Activated CD4-positive, alpha-beta T cell treated with anti-CD3 and anti-CD28 coated beads, Interleukin-2, amount 50 U/mL, for 48 hours (primary cell): ENCODE results near the gene TMED3.

ENCODE experiments used
- DNase-seq, 2 experiments: peaks; one replicate each; pipeline ENCODE4 v3.0.0-alpha.2; 2020

The TMED3 gene

DNA sequence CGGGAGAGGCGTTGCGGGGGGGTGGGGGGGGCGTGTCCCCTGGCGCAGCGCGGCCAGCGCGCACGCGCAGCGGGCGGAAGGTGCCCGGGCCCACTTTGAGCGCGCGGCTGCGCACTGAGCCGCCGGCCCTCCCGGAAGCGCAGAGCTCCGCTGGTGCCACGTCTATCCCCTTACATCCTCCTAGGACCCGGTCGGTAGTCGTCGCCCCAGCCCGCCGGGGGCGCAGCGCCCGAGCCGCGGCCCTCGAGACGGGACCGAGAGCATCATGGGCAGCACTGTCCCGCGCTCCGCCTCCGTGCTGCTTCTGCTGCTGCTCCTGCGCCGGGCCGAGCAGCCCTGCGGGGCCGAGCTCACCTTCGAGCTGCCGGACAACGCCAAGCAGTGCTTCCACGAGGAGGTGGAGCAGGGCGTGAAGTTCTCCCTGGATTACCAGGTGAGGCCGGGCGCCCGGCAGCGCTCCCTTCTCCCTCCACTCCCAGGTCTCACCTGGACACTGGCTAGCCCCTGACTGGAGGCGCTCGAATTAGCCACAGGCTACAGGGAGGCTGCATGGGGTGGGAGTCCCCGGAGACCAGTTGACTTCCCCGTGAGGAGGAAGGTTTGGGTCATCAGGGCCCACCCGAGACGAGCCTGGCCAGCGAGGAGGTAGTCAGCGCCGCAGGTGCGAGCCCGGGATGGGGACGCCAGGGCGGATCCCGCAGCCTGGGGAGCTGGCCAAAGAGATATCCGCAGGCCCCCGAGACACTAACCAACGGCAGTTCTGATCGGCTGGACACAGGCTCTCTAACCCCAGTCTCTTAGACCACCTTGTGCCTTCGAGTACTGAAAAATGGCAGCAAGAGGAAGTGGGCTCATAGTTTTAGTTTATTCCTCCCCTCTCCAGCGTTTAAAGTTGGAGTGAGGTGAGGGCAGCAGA lies at the start of gene TMED3:
TMED3 (plus strand) TSS at position 128 of the 916 bp plus-strand sequence; CDS start at position 266, 138 bp downstream.
- DNase-seq, result peak; percentile 80 to 84

- DNase-seq, result no peak
Measured at GRCh38 chr15:79261836-79262235, 49.1 kb upstream of the TMED3 start.

- no peak for DNase-seq
Measured at GRCh38 chr15:79265167-79265566, 45.7 kb upstream of the TMED3 start.

- no peak for DNase-seq
Measured at GRCh38 chr15:79265987-79266579, 44.8 kb upstream of the TMED3 start.

- no peak for DNase-seq
Measured at GRCh38 chr15:79282371-79283251, 28.3 kb upstream of the TMED3 start, which contains the start of gene ANKRD34C. Gene ANKRD34C (plus strand): TSS chr15:79282722. CDS start chr15:79293285, 10,563 bp downstream.

DNA sequence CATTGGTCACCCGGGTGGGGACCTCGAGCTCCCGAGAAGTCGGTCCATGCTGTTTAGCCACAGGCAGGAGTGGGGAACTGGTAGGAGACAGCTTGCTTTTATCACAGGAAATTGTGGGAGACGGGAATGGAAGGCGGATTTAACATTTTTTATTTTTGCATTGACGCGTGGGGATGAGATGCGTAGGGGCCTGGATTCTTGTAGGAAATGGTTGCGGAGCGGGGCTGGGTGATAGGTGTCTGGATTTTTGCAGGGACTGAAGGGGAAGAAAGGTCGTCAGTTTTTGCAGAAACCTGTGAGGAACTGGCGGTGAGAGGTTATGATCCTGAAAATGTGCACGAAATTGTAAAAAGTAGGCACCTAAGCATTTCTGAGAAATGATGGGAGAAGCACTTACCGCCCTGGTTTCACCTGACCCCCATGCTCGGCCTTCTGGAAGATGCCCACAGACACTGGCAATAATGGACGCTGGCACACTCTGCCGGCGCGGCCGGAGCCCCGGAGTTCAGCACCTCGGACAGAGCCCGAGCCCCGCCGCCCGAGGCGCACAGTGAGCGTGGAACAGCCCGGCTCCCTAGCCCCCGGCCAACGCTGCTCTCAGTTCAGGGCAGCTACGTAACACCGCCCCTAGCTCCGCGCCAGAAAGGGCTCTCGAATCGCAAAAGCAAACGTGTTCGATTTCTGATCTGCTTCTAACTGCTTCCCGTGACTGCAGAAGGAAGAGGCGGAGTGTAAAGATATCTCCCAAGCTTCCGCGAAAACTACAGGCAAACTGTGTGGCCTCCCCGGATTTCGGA lies 27.5 kb upstream of the TMED3 start:
- DNase-seq, result peak; percentile 31 to 40

DNA sequence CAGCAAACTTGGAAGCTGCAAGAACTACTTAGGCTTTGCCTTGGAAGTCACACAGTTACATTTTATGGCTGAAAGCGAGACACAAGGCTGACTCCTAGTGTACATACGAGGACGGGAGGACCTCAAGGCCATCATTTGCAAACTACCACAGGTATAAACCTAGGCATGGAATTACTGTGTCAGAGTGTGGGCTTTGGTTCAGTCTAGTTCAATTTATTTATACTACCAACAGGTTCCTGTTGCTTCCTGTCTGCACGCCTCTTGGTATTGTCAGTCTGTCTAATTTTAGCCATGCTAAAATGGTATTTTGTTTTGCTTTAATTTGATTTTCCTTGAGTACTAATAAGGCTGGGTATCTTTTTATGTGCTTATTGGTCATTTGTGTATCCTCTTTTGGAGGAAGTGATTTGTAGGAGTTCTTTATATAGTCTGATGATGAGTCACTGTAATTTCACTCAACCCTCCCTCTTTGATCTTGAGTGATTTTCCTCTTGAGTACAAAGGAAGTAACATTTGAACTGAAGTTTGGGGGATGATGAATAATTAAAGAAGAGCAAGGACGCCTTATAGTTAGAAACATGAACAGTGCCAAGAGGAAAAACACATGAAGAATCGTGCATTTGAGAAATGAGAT lies 20.2 kb upstream of the TMED3 start:
- no peak for DNase-seq

- no peak for DNase-seq
Measured at GRCh38 chr15:79292011-79292410, 18.9 kb upstream of the TMED3 start.

DNA sequence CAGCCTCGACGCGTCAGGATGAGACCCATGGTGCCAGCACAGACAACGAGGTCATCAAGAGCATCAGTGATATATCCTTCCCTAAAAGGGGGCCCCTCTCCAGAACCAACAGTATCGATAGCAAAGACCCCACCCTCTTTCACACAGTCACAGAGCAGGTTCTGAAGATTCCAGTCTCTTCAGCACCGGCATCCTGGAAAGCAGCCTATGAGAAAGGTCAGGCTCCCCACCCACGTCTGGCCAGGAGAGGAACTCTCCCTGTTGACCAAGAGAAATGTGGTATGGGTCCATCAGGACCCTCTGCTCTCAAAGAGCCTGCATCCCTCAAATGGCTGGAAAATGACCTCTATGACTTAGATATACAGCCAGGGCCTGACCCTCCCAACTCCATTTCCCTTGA lies 16.8 kb upstream of the TMED3 start:
- no peak for DNase-seq

GRCh38 chr15:79296583-79296982 lies 14.3 kb upstream of the TMED3 start:
- DNase-seq, result no peak

GRCh38 chr15:79299126-79299840 lies 11.6 kb upstream of the TMED3 start:
- DNase-seq, result no peak

GRCh38 chr15:79299841-79300235 lies 11.1 kb upstream of the TMED3 start:
- DNase-seq, result no peak

DNA sequence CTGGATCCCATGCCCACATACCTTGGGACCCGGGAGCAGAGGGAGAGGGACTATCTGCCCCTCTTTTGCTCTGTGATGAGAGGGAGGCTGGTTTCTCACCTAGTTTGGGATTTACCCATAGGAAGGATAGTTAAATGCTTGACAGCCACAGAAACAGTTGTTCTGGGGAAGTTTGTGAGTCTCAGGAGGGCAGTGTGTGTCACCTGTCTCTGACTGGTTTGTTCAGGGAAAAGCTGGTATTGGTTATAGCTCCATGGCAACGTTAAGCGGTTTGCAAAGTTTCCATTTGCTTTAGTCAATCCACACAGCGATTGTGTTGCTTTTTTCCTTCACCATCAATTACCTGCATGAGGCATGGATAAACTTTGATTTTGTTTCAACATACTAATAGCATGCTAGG lies 3.7 kb upstream of the TMED3 start:
- DNase-seq, result no peak

DNA sequence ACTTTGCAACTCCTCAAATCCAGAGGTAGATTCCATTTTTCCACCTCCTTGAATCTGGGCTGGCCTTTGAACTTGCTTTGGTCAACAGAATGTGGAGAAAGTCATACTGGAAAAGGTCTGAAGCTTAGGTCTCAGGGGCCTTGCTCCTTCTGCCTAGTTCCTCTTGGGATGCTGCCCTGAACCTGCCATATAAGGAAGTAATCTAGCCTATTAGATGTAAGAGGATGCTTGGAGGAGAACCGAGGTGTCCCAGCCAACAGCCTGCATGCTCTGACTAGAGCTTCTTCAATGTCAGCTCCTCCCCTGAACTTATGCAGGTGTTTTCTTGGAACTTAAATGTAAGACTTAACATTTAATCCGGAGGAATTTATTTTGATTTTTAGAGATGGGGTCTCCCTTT lies 2.0 kb upstream of the TMED3 start:
- DNase-seq, result no peak

- no peak for DNase-seq
Measured at GRCh38 chr15:79310612-79310984, 314 bp upstream of the TMED3 start.

GRCh38 chr15:79311901-79312553 lies 1.1 kb downstream of the TMED3 start:
- DNase-seq, result no peak

GRCh38 chr15:79314186-79314585 lies 3.3 kb downstream of the TMED3 start:
- no peak for DNase-seq

DNA sequence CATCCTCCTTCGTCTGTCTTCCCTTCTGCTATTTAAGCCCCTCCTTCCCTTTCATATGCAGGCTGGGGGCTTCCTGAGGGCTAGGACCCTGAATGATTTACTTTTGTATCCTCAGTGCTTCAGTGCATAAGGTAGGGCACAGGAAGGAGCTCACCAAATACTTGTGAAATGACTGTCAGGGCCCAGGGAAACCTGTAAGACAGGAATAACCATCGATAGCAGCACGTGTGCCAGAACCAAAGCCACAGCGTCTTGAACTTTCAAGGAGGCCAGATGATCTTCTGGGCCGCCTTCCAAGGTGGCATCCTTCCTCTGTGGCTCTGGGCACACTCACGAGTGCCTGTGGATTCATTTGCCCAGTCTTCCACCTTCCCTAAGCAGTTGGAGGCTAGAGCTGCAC lies 3.9 kb downstream of the TMED3 start:
- DNase-seq, result no peak

GRCh38 chr15:79315623-79316328 lies 4.9 kb downstream of the TMED3 start:
- no peak for DNase-seq

- no peak for DNase-seq
Measured at GRCh38 chr15:79316864-79317263, 6.0 kb downstream of the TMED3 start.
